ENCODE data around the gene HOTAIR.

- TF ChIP-seq, protein P1, sequence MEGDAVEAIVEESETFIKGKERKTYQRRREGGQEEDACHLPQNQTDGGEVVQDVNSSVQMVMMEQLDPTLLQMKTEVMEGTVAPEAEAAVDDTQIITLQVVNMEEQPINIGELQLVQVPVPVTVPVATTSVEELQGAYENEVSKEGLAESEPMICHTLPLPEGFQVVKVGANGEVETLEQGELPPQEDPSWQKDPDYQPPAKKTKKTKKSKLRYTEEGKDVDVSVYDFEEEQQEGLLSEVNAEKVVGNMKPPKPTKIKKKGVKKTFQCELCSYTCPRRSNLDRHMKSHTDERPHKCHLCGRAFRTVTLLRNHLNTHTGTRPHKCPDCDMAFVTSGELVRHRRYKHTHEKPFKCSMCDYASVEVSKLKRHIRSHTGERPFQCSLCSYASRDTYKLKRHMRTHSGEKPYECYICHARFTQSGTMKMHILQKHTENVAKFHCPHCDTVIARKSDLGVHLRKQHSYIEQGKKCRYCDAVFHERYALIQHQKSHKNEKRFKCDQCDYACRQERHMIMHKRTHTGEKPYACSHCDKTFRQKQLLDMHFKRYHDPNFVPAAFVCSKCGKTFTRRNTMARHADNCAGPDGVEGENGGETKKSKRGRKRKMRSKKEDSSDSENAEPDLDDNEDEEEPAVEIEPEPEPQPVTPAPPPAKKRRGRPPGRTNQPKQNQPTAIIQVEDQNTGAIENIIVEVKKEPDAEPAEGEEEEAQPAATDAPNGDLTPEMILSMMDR (IDR thresholded peaks at IDR 0.05): no peak
- no peak for TF ChIP-seq POLR2A (IDR thresholded peaks at IDR 0.05)
Observed at GRCh38 chr12:53953831-53954693, 20.7 kb downstream of the HOTAIR start.

Data from sigmoid colon (tissue), 3 donors.